NCI-H1694 treated with DMSO at 0.1 percent for 48 hours (cell line): ENCODE results near the gene JSRP1.

Source experiments
- DNase-seq: peaks from one replicate; lab custom pipeline; 2025; lab: John Stamatoyannopoulos, UW

JSRP1 gene

DNA sequence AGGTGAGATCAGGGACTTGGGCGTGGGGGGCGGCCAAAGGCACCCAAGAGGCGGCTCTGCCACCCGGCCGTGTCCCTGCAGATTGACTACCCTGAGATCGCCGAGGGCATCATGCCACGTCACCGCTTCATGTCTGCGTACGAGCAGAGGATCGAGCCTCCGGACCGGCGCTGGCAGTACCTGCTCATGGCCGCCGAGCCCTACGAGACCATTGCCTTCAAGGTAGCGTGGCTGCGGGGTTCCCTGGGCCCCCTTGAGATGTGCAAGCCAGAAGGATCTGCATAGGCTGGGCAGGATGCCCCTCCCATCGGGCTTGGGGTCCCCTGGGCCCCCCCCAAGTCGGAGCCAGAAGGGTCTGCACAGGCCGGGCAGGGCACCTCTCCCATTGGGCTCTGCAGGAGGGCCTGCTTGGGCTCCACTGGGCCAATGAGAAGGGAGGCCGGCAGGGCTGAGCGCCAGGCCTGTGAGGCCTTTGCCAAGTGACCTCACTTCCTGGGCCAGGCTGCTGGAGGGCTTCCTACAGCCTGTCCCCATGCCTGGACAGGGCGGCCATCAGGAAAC is 9.3 kb downstream of the JSRP1 start:
- DNase-seq = no peak

DNA sequence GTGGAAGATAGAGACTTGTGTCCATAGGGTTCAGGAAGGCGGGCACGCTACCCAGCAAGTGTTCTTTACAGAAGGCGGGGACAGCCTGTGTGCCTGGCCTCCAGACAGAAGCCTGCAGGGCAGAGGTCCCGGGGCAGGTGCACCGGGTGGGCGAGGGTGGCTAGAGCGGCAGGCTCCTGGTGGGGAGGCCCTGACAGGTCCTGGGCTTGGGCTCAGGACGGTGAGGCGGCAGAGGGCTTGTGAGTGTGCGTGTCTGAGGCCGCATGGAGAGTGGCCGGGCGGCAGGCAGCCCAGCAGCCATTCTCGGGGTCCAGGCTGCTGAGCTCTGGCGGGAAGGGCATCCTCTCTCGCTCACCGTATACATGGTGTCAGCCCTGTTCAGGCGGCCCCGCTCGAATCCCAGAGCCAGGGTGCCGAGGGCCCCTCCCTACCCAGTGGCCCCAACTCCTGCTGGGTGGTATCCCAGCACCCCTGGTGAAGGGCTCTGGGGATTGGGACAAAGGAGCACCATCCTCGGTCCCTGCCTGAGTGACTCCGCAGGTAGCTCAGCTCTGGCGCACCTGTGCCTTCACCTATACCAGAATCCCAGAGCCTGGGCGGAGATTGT is 10.1 kb downstream of the JSRP1 start:
- DNase-seq = no peak

DNA sequence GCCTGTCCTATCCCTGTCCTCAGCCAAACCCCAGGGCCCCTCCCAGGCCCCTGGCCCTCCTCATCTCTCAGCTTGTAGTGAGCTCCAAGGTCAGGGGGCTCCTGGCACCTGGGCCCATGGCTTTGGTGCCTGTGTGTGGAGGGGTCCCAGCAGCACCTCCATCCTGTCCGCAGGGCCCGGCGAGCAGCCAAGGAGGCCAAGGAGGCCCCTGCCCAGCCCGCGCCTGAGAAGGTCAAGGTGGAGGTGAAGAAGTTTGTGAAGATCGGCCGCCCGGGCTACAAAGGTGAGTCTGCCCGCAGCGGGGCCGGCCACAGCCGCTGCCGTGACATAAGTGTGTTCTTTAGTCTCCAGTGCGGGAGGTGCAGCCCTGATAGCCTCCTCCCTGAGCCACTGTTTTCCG is 10.9 kb downstream of the JSRP1 start:
- DNase-seq = no peak

DNA sequence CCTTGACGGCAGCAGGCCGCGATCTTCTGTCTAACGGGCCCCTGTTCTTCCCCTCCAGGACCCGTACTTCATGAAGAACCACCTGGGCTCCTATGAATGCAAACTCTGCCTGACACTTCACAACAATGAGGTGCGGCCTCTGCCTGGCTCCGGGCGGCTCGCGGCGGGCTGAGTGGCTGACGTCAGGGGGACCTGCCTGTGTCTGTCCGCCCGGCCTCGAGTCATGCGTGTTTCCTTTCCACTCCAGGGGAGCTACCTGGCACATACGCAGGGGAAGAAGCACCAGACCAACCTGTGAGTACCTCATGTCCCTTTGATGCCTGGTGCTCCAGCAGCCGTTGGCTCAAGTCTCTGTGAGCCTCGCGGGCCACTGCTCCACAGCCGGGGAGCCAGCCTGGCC is 11.7 kb downstream of the JSRP1 start:
- DNase-seq = no peak

DNA sequence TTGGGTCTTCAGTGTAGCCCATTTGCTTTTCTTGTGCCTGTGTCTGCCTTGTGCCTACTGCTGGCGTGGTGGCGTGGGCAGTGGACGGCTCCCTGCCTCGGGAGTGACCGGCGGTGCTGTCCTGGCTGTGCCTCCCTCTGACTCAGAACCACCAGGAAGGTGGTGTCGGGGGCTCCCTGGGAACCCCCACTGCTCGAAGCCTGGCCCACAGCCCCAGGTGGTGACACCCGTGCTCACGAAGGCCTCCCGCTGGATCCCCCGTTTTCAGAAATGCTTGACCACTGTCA is 12.1 kb downstream of the JSRP1 start:
- no peak for DNase-seq

DNA sequence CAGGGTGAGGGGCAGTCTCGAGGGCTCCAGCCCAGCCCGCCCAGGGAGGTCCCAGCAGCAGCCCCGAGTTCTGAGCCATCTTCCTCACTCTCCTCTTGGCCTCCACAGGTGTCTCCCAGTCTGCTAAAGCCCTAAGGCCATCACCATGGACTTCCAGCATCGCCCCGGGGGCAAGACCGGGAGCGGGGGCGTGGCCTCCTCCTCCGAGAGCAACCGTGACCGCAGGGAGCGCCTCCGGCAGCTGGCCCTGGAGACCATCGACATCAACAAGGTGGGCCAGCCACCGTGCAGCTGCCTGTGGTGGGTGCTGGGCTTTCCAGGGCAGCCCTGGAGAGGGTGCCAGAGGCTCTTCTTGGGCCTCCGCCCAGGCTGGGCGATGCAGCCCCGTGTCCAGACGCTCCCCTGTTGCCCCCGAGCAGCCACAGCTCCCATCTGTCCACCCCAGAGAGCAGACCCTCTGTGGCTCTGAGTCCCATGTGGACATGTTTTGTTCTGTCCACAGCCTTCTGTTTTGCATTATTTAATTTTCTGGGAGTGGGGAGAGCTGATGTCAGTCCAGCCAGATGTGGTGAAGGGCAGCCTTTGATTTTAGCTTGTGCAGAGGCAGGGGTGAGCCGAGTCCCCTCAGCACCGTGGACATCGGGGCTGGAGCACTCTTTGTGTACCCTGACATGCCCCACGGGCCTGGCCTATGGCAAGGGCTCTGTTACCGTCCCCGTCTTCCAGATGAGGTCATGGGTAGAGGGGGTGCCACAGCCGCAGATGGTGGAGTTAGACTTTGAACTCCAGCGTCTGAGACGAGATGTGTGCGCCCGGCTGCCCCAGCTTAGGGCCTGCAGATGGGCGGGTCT is 12.7 kb downstream of the JSRP1 start:
- no peak for DNase-seq

DNA sequence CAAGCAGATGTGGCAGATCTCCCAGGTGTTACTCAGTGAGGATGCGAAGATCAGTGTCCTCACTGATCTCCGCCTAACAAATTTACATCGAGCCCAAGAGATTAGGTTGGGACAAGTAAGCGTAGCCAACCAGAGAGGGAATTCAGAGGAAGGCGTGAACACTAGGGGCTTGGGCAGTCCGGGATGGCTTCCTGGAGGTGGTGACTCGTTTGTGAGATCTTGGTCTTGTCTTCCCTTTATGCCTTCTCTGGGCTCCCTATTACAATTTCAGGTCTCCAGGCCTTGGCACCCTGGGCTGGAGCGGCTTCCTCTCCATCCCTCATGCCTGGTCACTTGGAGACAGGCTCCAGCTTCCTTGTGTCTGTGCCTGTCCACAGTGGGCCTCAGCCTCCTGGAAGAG is 13.4 kb downstream of the JSRP1 start:
- DNase-seq = no peak

DNA sequence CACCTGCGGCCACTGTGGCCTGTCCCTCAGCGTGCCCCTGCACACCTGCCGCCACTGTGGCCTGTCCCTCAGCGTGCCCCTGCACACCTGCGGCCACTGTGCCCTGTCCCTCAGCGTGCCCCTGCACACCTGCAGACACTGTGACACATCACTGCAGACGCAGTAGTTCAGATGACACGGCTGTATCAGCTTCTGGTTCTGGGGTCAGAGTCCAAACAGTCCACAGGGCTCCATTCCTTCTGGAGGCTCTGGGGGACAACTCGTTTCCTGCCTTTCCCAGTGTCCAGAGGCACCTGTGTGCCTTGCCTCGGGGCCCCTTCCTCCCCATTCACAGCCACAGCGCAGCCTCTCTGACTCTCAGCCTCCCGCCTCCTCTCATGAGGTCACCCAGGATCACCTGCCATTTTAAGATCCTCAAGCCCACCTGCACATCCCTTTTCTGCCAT is 14.1 kb downstream of the JSRP1 start:
- no peak for DNase-seq

DNA sequence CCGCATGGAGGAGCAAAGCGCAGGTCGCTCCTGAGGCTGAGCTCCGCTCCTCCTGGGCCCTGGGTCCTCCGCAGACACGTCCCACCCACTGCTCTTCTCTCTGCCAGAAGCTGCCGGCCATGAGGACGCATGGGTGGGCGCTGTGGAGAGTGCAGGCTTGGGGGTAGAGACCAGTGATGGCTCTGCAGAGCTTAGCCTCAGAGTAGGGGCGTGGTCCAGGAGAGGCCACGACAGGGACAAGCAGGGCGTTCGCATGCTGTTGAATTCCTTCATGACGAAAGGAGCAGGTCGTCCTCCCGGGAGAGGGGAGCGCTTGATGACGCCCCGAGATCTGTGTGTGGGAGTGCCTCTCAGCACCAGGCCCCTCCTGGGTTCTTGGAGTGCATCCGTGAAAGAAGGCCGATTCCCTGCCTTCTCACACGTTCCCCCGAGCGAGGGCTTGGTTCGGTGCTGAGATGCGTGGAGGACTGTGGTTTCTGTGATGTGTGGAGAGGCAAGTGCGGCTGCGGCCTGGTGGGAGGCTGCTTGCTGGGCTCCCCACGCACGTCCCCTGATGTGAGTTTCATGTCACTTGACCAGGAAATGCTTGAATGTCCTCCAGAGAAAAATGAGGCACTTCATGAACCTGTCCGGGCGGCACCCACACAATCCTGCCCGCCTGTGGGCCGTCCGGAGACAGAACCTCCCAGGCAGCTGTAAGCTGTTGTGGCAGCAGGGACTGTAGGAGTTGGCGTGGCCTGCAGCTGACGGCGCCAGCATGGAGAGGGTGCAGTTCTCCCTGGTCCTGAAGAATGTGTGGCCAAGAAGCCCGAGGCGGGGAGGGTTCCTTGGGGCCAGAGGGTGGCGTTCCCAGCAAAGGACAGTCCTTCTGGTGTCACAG is 15.1 kb downstream of the JSRP1 start:
- DNase-seq = no peak

DNA sequence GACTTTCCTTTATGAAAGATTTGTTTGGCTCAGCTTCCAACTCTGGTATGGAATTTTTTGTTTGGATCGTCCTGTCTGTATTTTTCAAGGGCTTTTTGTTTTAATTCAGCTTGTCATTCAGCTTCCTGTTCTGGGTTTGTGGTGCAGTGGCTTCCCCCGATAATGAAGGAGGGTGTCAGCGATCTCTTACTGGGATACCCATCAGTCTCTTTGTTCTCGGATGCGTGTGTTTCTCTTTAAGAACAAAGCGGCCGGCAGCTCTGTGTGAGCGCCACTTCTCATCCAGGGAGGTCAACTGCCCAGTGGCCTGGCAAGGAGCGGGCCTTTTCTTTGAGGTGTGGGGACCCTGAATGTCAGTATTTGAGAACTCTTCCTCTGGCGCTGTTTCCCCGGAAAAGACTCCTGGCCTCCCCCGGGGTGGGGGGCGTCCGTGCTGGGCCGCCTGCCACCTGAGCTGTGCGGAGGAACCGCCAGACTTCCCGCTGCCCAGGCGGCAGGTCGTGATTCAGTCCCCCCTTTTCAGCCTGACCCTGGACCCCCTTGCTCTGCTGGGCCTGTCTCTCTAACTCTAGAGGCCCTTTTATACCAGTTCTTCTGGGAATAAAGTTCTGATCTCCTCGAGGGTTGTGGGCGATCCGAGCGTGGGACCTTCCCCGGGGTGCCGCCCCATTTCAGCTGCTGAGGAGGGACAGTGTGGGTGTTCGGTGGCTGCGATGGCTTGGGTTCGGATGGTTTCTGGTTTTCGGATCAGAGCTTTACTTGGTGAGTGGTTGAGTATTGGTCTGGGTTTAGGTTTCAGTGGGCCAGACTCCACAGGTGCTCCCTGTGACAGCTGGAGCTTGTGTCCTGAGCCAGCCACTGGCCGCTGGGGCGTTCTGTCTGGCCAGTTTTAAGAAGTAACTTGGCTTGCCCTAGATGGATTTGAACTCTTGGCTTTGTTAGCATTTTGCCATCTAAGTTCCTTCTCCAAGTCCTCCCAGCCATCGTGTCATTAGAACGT is 16.1 kb downstream of the JSRP1 start:
- DNase-seq = no peak

DNA sequence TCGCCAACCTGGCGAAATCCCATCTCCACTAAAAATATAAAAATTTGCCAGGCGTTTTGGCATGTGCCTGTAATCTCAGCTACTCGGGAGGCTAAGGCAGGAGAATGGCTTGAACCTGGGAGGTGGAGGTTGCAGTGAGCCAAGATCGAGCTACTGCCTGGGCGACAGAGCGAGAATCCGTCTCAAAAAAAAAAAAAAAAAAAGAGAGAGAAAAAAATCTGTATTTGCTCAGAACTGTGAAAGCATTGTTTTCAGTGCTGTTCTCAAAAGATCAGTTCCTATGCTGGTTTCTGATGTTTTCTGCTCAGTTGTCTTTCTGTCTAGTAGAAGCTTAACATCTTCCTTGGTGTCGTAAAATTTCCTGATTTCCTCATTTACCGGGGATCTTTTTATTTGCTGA is 17.0 kb downstream of the JSRP1 start:
- no peak for DNase-seq

DNA sequence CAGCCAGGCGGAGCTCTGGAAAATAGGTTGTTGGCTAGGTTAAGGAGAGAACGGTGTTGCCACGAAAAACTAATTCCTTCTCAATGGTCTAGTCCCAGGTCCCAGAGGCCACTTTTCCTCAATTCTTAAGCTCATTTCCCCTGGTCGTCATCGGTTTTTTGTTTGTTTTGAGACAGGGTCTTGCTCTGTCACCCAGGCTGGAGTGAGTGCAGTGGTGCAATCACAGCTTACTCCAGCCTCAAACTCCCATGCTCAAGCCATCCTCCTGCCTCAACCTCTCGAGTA is 18.4 kb downstream of the JSRP1 start:
- no peak for DNase-seq

DNA sequence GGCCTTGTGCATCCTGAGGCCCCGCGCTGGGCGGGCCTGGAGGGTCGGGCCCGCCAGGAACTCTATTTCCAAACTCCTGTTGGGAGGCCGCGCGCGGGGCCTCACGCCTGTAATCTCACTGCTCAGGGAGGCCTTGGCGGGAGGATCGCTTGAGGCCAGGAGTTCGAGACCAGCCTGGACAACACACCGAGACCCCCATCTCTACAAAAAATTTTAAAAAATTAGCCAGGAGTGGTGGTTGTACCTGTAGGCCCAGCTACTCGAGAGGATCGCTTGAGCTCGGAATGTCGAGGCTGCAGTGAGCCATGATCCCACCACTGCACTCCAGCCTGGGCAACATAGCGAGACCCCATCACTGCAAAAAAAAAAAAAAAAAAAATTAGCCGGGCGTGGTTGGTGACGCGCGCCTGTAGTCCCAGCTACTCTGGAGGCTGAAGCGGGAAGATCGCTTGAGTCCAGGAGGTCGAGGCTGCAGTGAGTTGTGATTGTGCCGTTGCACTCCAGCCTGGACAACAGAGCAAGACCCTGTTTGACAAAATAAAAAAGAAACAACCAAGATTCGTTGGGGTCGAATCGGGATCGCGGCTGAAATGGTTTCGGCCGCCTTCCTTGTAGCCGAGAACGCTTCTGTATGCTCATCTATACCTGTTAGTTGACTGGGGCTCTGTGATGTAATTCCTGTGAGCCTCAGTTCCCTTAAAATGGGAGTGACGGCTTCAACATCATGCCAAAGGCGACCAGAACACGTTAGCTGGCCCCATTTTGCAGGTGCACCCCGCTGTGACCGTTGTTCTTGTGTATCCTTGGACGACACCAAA is 19.0 kb downstream of the JSRP1 start:
- DNase-seq = no peak

DNA sequence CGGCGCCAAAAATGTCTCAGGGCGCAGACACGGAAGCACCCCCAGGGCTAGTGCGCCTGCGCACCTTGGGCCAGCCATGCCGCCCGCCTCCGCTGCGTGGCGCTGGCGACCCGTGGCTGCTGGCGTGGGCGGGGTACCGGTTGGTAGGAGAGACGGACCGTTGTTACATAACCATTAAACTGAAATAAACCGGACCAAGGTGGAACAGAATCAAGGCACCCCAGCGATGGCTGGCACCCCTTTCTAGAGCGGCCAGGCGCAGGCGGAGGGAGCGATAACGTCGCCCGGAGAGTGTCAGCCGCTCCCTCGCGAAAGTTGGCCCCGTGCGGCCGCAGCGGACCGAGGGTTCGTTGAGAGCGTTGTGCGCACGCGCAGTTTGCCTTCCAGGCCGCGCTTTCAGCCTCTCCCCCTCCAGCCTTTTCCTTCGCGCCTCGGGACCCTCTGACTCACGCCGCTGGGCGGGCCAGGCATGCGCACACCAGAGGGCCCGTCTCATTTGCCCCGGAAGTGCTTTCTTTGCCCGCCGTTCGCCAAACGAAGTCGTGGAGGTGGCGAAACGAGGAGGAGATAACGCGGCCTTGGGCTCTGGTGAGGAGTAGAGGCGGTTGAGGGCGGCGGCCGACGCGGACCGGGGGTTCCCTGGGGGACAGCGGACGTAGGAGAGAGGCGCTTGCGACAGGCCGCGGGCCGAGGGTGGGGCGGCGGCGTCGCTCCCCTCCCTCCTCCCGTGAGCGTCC is 19.7 kb downstream of the JSRP1 start, which contains the start of the genes PLEKHJ1 and SF3A2:
Gene PLEKHJ1, minus strand, starts transcription at position 16 of the 737 bp plus-strand sequence. CDS start 81 bp downstream, outside the sequence.
Gene SF3A2, plus strand, starts transcription at position 511 of the 737 bp plus-strand sequence. CDS start 6,595 bp downstream, outside the sequence.
- DNase-seq = peak; percentile 93

DNA sequence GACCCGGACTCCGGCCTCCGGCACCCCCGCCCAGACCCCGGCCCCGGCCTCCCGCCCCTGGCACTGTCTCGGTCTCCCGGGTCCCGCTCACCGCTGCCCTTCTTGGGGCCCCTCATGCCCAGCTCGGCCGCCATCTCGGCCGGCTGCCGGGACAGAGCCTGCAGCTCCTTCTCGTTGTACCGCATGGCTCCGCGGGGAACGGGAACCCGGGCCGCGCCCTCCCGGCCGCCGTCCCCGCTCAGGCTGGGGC is 20.2 kb downstream of the JSRP1 start:
- DNase-seq = no peak

DNA sequence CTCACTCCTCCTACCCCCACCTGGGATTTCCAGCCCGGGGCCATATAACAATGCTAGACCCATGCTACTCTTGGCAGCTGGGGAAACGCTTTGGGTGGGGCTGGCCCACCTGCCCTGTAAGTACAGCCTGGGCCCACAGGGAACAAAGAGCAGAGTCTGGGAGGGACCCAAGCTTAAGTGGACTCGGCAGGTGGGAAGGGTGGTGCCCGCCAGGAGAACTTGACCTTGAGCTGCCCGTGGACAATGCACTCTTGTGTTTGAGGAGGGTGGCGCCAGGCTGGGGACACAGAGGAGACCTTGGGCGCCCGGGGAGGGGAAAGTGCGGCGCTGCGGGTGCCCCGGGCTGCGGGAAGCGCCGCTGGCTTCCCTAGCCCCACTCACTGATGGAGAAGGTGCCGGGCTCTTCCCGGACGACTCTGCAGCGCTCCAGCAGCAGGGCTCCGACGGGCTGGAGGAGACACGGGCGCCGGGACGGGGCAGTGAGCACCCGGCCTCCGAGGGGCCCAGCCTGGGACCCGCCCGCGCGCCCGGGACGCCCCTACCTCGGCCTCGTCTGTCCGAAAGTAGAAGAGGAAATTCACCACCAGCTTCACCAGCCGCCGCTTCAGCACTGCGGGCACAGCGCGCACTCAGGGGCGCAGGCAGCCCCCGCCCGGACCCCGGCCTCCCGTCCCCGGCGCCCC is 20.7 kb downstream of the JSRP1 start:
- DNase-seq = no peak

DNA sequence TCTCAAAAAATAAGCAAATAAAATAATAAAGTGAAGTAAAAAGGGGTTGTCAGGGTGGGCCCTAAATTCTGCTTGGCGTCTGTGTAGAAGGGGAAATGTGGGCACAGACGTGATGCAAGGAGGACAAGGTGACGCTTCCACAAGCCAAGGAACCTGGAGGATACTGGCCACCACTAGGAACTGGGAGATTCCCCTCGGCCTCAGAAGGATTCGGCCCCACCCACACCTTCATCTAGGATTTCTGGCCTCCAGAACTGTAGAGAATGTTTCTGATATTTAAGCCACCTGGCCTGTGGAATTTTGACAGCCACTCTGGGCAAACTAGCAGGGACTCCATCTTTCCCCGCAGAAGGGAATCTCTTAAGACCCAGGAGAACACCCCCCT is 21.2 kb downstream of the JSRP1 start:
- no peak for DNase-seq

DNA sequence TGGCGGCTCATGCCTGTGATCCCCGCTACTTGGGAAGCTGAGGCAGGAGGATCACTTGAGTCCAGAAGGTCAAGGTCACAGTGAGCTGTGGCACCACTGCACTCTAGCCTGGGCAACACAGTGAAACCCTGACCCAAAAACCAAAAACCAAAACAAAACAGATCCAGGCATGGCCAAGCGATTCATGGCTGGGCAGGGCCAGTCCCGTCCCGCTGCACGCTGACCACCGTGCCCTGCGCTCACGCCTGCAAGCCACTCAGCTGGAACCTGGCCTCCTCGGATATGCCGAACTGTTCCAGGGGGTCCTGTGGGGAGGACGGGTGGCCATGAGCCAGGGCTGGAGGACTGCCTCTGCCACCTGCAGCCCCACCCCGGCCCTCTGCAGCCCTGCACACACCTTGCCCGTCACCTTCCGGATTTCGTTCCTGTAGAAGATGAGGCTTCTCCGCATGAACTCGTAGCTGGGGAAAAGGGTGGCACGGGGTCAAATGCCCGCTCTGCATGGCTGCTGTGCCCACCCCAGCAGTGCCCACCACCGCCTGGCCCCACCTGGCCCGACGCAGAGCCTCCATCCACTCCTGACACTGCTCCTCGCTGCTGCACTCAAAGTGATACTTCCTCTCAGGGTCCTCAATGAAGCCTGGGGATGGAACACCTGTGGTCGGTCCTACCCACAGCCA is 22.5 kb downstream of the JSRP1 start:
- no peak for DNase-seq
